Left ventricle myocardium superior (tissue), 1 donor: ENCODE measurements around the gene TM4SF4. TPM values are rescaled to one million over a fixed set of nuclear protein-coding genes. Genes with fewer than 3 reads are reported as not detected.
"Not testable (repeated sequence)": the region's sequence is repeated elsewhere in the genome, so short reads cannot be mapped to it uniquely, and the experiment has no call there.

Source experiments
- ATAC-seq: fragments of 200-7000 bp; cut with Tn5 transposase; one replicate; pipeline ENCODE4 v1.9.1; 2020; ENCODE audit warnings: mild to moderate bottlenecking, moderate library complexity
- DNase-seq: peaks from one replicate; pipeline ENCODE4 v3.0.0-alpha.2; 2020
- intact Hi-C: fragments of 100-400 bp; cut with micrococcal nuclease; formaldehyde crosslinking; loops from one replicate; pipeline ENCODE4 v1.11.0; 2022
- long read RNA-seq: library from polyadenylated mRNA; unstranded; transcript quantifications from one replicate; pipeline ENCODE4 v2.0.0, GENCODE V29; 2021
- total RNA-seq: library from RNA; stranded (reverse); fragmentation: NEBNext Ultra II Directional; extraction: Animal tissue kit (Norgen Biotek cat#: 25700); gene quantifications from one replicate; pipeline ENCODE4 v1.2.1, GENCODE V29; 2021
- donor health status: DM: no; HTN: yes; CAD: no; lungs with severe emphysema.

The TM4SF4 gene, protein sequence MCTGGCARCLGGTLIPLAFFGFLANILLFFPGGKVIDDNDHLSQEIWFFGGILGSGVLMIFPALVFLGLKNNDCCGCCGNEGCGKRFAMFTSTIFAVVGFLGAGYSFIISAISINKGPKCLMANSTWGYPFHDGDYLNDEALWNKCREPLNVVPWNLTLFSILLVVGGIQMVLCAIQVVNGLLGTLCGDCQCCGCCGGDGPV
- not detected for total RNA-seq
- long read RNA-seq: 0 reads

DNA sequence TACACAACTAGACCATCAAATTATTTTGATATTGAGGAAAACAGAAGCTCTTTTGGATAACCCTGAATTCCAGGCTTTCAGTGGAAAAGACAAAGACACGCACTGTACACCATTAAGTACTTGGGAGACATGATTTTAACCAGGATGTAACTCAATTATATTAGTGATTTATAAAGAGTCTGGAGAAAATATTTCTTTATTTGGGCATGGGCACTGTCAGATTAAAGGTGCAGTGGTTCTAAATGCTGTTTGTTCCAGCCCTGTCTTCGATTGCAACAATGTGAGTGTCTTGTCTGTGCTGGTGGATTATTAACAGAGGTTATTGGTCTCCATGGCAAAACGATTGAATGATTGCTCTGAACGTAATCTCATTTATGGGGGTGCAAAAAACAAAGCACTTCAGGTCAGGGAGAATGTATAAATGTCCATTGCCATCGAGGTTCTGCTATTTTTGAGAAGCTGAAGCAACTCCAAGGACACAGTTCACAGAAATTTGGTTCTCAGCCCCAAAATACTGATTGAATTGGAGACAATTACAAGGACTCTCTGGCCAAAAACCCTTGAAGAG lies at the start of gene TM4SF4:
Gene TM4SF4, plus strand, starts transcription at position 448 of the 568 bp plus-strand sequence. CDS start 181 bp downstream, outside the sequence.
- DNase-seq: no peak
- ATAC-seq: no peak
- intact Hi-C loops: loop anchor here (10.0 kb wide), 1 partner anchor 350 kb away; the partner anchor contains the start of gene HPS3

DNA sequence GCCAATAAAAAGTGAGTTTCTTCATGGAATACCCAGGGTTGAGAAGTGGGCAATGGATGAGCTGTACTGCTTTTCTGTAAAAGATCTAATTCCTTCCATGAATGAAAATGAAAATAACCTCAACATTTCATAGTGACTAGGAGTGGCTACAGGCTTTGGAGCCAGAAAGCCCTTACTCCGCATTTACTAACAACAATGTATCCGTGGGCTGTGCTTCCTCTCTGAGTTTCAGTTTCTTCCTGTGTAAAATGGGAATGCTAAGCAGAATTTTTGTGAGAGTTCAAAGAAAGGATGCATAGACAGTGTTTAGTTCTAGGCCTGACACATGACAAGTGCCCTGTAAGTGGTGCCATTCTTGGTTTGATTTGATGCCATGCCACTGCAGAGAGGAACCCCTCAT lies 49.6 kb upstream of the TM4SF4 start:
- intact Hi-C loops: no loop called here
- DNase-seq: no peak

DNA sequence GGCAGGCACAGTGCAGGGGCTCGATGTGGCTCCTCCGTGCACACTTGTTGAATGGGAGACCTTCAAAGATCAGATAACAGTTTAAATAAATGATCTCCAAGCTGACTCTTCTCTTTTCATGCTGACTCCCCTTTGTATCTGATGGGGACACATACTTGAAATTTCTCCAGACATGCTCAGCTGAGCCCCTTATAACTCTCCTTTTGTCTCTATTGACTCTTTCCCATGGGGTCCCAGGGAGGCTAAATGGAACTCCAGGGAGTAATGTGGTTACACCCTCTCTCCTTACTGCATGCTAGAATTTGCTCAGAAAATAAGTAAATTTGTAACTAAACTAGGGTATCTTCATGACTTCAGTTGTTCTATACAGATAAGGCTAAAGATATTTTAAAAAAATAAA lies 48.2 kb upstream of the TM4SF4 start:
- ATAC-seq: no peak
- intact Hi-C loops: no loop called here
- DNase-seq: no peak

More for the DNA sequence above, 49.6 kb upstream of the TM4SF4 start:
- ATAC-seq: peak; percentile 55

DNA sequence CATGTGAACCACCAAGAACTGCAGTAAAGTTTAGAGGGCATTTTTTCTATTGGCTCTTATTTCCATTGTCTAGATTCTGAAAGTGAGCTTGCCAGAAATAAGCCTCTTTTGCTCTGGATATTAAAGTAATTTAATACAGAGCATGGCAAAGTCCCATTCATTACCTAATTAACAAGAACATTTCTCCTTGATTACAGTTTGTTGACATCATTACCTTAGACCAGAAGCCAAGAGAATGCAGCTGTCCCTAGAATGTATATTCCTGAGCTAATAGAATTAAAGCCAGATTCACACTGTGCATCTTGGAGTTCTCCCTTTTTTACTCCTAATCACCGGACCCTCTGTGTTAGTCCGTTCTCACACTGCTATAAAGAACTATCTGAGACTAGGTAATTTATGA lies 46.4 kb upstream of the TM4SF4 start:
- no peak for DNase-seq
- intact Hi-C loops: no loop called here
- no peak for ATAC-seq

DNA sequence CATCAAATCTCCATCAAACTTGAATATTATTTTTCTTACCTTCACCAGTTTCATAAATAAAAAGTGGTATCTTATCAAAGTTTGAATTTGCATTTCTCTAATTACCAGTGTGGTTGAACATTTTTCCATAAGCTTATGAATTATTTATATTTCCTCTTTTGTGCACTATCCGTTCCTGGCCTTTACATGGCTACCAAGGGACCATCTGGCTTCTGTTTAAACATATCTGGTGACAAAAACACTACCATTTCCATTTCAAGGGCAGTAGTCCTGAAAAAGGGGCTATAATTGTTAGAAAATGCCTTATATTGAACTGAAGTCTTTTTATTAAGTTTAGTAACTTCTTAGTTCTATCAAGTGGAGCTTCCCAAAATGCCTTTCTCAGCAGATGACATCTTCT lies 44.3 kb upstream of the TM4SF4 start:
- no peak for DNase-seq
- intact Hi-C loops: no loop called here
- ATAC-seq: no peak

DNA sequence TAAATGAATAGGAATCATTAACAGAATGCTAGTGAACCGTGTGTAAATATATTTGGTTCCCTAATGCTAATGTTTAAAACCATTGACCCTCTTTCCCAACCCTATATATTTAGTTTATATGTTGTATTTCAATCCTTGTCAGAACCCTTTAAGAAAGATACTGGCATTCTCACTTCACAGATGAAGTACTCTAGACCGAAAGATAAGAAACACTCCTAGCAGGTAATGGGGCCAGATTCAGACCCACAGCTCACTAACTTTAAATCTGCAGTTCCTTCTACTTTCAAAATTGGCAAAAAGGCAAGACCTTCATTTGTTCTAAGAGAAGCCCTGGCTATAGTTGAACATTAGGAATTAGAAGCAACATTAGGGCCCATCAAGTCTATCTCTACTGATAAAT lies 42.3 kb upstream of the TM4SF4 start:
- intact Hi-C loops: no loop called here
- DNase-seq (no peak), ATAC-seq (no peak)

DNA sequence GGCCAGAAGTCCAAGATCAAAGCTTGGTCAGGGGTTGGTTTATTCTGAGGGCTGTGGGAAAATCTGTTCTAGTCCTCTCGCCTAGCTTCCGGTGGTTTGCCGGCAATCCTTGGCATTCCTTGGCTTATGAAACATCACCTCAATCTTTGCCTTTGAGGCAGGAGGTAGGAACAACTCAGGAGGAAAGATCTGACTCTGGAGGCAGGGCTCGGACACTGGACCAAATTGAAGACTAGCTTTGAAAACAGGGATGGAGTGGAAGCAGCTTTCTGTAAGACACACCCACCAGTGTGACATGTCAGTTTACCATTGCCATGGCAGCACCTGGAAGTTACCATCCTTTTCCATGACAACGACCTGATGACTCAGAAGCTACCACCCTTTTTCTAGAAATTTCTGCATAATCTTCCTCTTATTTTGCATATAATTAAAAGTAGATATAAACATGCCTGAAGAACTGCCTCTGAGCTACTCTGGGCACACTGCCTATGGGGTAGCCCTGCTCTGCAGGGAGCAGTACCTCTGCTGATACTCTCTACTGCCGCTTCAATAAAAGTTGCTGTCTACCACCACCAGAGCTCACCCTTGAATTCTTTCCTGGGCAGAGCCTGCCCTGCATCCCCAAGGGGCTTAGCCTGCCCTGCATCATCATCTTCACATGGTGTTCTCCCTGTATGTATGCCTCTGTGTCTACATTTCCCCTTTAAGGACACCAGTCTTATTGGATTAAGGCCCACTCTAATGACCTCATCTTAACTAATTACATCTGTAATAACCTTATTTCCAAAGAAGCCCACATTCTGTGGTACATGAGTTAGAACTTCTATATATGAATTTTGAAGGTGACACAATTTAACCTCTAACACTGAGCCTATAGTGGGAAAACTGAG lies 38.3 kb upstream of the TM4SF4 start:
- intact Hi-C loops: no loop called here
- ATAC-seq: no peak
- no peak for DNase-seq

DNA sequence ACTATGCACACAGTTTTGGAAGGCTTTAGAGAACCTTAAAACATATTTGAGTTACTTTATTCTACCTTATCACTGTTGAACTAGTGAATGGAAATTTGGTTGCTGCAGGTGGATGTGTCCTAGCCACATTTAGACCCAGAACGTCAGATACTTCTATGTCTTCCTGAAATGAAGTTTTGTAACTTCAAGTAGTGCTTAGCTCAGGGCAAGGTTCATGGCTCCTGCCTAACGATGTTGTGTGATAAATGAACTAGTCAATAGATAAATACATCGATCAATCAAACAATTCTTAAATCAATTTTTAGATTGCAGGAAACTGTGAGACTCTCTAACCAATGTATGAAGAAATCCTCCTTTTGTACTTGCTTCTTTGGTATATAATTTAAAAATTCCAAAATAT lies 37.2 kb upstream of the TM4SF4 start:
- DNase-seq (no peak), ATAC-seq (no peak)
- intact Hi-C loops: no loop called here

DNA sequence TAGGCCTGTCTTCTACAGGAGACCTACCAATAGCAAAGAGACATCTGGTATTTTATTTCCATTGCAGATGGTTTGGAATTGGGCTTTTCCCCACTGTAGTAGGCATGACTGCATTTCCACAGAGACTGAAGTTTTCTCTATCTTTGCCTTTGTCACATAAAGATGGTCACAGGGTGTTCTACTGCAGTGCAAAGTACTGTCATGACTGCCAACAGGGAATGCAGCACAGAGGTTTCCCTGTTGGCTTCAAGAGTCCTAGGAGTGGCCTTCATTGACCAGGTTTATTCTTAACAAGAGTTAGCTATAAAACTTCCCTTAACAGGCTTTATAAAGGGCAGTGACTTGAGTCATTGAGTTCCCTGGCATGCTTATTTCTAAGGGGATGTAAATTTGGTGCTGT lies 36.8 kb upstream of the TM4SF4 start:
- intact Hi-C loops: no loop called here
- no peak for ATAC-seq
- no peak for DNase-seq

DNA sequence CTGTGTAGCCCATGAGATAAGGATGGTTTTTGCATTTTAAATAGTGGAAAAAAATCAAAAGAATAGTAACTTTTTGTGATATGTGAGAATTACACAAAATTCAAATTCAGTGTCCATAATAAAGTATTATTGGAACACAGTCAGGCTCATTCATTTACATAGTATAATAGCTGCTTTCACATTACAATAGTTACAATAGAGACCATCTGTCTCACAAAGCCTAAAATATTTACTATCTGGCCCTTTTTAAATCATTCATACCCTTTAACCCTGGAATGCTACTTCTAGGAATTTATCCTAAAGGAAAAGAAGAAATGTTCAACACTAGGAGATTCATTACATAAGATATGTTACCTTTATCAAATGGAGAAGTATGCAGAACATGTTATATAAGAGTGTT lies 35.5 kb upstream of the TM4SF4 start:
- intact Hi-C loops: no loop called here
- ATAC-seq: no peak
- no peak for DNase-seq

DNA sequence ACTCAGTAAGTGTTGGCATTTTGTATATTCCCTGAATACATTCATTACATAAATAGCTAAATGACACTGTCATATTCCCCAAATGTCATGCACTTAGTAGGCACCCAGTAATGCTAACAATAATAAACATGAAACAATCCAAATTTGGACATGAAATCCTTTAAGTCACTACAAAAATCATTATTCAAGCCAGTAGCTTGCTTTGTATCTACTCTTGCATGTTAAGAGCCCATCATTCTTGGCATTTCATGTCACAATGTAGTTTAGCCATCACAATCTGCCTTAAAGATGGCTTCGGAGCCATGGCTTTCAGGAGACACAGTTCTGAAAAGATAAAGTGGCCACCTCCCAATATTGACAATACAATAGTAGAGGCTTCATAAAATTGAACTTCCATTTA lies 32.9 kb upstream of the TM4SF4 start:
- intact Hi-C loops: no loop called here
- ATAC-seq (no peak), DNase-seq (no peak)

DNA sequence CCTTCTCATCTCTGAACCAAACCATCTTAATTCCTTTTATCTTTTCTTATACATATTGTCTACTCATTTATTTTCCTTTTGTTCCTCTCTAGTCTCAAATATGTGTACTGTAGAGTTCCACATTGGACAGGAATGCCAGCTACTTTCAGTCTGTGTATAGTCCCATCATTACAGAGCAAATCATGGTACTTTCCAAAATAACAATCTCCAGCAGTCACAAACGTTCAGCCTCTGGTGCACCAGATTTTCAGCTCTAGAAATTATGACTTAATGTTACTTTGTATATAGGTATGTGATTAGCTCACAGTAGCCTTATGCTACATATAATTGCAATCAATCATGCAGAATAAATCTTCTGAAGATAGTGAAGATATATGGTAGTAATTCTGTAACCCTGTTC lies 32.5 kb upstream of the TM4SF4 start:
- DNase-seq (no peak), ATAC-seq (no peak)
- intact Hi-C loops: no loop called here

DNA sequence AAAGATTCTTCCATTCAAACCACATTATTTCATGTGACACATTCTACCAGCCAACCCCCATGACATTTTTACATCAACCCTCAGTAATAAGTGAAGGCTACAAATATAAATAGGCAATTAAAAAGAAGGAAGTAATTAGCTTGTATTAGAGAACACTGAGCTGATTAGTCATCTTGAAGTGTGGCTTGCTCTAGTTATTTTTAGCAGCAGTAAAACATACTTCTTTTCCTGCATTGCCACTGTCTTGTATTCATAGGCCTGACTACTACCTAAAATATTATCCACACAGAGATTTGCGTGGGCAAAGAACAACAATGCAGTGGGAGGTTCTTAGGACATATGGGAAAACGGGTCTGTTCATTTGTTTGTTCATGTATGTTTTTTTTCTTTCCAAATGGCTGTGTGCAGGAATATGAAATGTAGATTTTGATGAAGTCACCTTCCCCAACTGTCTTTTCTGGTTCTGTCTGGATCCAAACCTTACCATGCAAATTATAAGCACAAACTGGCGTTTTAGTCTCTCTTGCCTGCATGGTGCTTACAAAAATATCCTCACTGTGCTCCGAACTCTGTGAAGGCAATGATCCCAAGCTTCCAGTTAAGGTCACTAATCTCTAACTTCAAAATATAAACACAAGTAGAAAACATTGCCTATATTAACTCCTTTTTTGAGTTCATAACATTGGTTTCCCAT lies 31.5 kb upstream of the TM4SF4 start:
- no peak for DNase-seq
- intact Hi-C loops: no loop called here
- ATAC-seq: no peak

DNA sequence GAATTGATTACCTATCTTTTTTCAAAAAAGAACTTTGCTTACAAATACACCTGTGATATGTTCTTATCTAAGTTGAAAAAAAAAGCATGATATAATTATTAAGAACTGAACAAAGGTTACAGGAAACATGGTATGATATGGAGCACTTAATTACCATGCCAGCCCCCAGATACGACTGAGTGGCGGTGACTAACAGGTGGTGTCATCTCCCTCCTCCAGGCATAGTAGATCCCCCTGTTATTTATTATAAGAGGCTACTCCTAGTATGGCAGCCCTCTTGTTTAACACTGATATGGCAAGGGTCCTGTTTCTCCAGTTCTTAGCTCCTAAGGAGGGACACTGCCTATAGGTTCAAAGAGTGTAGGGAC lies 31.0 kb upstream of the TM4SF4 start:
- DNase-seq: no peak
- intact Hi-C loops: no loop called here
- ATAC-seq: no peak

DNA sequence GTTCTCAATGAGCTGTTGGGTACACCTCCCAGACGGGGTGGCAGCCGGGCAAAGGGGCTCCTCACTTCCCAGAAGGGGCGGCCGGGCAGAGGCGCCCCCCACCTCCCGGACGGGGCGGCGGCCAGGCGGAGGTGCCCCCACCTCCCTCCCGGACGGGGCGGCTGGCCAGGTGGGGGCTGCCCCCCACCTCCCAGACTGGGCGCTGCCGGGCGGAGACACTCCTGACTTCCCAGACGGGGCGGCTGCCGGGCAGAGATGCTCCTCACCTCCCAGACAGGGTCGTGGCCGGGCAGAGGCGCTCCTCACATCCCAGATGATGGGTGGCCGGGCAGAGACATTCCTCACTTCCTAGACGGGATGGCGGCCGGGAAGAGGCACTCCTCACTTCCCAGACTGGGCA lies 29.6 kb upstream of the TM4SF4 start:
- intact Hi-C loops, DNase-seq, ATAC-seq: not testable (repeated sequence)

DNA sequence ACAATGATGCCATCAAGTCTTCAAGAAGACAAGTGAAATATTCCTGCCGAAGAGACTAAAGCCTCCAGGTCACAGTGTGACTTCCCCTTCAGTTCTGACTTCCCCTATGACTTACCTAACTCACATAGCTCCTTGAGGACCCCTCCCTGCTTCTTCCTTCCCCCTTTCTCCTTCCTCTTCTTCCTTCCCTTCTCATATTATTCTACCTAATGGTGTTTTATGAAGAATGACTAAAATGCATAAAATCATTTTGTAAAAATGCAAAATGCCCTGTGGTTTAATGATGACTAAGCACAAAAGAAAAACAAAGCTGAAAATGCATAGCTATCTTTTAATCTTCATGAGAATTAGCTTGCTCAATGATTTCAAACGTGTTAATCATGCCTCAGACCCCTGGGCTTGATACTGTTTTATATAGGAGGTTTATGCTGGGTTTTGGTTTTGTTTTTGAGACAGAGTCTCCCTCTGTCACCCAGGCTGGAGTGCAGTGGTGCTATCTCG lies 26.1 kb upstream of the TM4SF4 start:
- no peak for DNase-seq
- intact Hi-C loops: no loop called here
- peak; percentile 43 for ATAC-seq

DNA sequence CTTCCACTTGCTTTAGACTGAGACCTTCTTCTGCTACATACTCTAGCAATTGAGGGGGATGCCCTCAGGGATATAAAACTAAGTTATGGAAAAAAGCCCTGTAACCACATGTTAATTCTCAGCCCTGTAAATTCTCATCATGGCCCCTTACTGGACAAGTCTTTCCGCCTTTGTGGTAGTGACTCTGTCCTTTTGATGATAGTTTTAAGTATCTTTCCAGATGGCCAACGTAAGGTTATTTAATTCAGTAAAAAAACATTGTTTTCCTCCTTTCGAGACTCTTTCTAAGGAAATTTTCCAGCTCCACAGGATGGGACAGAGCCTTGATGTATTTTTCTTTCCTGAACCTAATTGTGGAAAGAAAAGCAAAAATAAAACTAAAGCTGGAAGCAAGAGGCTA lies 25.3 kb upstream of the TM4SF4 start:
- DNase-seq: no peak
- intact Hi-C loops: no loop called here
- peak; percentile 60 for ATAC-seq

DNA sequence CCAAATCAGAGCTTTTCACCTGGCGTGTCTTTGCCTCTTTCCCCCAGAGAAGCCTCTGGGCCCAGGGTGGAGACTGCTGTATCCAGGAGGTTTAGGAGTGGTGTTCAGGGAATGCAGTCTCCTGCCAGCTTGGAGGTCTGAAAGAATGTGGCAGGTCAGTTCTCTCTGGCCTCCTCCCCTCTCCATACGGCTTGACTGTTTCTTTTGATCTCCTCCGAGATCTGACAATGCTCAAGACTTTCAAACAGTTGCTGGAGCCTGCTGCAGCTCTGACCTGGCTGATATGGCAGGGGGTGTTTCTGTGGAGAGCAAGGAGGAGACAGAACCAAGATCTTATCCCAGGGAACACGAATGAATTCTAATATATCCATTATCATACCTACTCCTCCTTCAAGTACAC lies 24.7 kb upstream of the TM4SF4 start:
- intact Hi-C loops: no loop called here
- DNase-seq (no peak), ATAC-seq (peak; percentile 29)

DNA sequence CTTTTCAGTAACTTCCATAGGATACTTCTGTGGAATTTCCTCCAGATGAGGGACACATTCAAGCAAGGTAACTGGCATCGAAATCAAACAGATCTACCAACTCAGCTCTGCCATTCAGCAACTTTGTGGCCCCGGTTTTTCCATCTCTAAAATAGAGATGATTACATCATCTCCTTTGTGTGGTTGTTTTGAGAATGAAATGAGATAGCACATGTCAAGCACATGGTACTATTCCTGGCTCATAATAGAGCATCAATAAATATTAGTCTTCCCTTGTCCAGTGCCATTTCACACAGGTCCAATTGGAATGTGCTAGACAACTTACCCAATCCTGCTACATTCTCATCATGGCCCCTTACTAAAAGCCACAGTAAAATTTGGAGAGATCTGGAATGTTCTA lies 24.2 kb upstream of the TM4SF4 start:
- DNase-seq: no peak
- ATAC-seq: no peak
- intact Hi-C loops: no loop called here

DNA sequence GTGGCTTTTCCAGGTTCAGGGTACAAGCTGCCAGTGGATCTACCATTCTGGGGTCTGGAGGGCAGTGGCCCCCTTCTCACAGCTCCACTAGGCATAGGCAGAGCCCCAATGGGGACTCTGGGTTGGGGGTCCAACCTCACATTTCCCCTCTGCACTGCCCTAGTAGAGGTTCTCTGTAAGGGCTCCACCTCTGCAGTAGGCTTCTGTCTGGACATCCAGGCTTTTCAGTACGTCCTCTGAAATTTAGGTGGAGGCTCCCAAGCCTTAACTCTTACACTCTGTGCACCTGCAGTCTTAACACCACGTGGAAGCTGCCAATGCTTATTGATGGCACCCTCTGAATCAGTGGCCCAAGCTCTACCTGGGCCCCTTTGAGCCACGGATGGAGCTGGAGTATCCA lies 22.5 kb upstream of the TM4SF4 start:
- intact Hi-C loops: no loop called here
- ATAC-seq (no peak), DNase-seq (no peak)
